DND-41 (cell line): ENCODE data around the gene DLG2.
"Not testable (repeated sequence)": the region's sequence is repeated elsewhere in the genome, so short reads cannot be mapped to it uniquely, and the experiment has no call there.

ENCODE experiments used
- ATAC-seq: fragments of 200-7000 bp; cut with Tn5 transposase; 3 replicates; pipeline ENCODE4 v1.9.1; 2021; ENCODE audit warnings: low read depth; ENCODE audit not compliant: insufficient read depth
- DNase-seq: peaks from one replicate; pipeline ENCODE4 v3.0.0-alpha.2; 2020
- H2AFZ ChIP-seq: 2 replicates; pipeline ENCODE4 v1.6.0; 2012; ENCODE audit warnings: low read depth, low read length
- H3K27ac ChIP-seq: 2 replicates; pipeline ENCODE4 v1.5.1; 2012; ENCODE audit warnings: low read length, inconsistent platforms
- H3K27me3 ChIP-seq: fragments of 200-600 bp; sonication (generic); 2 replicates; pipeline ENCODE4 v1.6.0; 2012; ENCODE audit warnings: low read length, mild to moderate bottlenecking, inconsistent platforms; ENCODE audit not compliant: insufficient read depth, poor library complexity
- H3K36me3 ChIP-seq: 2 replicates; pipeline ENCODE4 v1.5.1; 2012; ENCODE audit warnings: low read length, inconsistent platforms; ENCODE audit not compliant: insufficient read depth
- H3K4me1 ChIP-seq: 2 replicates; pipeline ENCODE4 v1.5.1; 2012; ENCODE audit warnings: mild to moderate bottlenecking, low read length; ENCODE audit not compliant: insufficient read depth
- H3K4me2 ChIP-seq: 2 replicates; pipeline ENCODE4 v1.6.0; 2012; ENCODE audit warnings: mild to moderate bottlenecking, moderate library complexity, low read length, inconsistent platforms; ENCODE audit not compliant: insufficient read depth
- H3K4me3 ChIP-seq, 2 experiments: fragments of 200-600 bp in 1 of 2; shearing (Covaris generic) in 1 of 2; 2 replicates each; pipeline ENCODE4 v1.5.1; 2012 to 2016; ENCODE audit warnings: inconsistent platforms in 2 of 2, low read length in 2 of 2, mild to moderate bottlenecking in 2 of 2, low read depth in 1 of 2, moderate library complexity in 1 of 2
- H3K79me2 ChIP-seq: 2 replicates; pipeline ENCODE4 v1.6.0; 2012; ENCODE audit warnings: low read length, inconsistent platforms; ENCODE audit not compliant: insufficient read depth
- H3K9ac ChIP-seq: 2 replicates; pipeline ENCODE4 v1.6.0; 2012; ENCODE audit warnings: low read depth, mild to moderate bottlenecking, inconsistent platforms, low read length, moderate library complexity
- H3K9me3 ChIP-seq: 2 replicates; pipeline ENCODE4 v1.5.1; 2012; ENCODE audit warnings: low read length, moderate library complexity, mild to moderate bottlenecking, inconsistent platforms; ENCODE audit not compliant: insufficient read depth, severe bottlenecking
- H4K20me1 ChIP-seq: 2 replicates; pipeline ENCODE4 v1.6.0; 2012; ENCODE audit warnings: low read length; ENCODE audit not compliant: insufficient read depth
- EZH2 ChIP-seq: IDR thresholded peaks from 3 replicates; pipeline ENCODE4 v1.6.1; 2012; ENCODE audit warnings: borderline replicate concordance, low read depth, mild to moderate bottlenecking, moderate library complexity, low read length, inconsistent platforms; ENCODE audit not compliant: severe bottlenecking
- TF ChIP-seq, protein P1 (sequence below): IDR thresholded peaks from 2 replicates; pipeline ENCODE4 v1.5.1; 2012; ENCODE audit warnings: borderline replicate concordance, low read length, moderate library complexity, mild to moderate bottlenecking; ENCODE audit not compliant: poor library complexity, severe bottlenecking; ENCODE audit errors: extremely low read depth

The DLG2 gene

DNA sequence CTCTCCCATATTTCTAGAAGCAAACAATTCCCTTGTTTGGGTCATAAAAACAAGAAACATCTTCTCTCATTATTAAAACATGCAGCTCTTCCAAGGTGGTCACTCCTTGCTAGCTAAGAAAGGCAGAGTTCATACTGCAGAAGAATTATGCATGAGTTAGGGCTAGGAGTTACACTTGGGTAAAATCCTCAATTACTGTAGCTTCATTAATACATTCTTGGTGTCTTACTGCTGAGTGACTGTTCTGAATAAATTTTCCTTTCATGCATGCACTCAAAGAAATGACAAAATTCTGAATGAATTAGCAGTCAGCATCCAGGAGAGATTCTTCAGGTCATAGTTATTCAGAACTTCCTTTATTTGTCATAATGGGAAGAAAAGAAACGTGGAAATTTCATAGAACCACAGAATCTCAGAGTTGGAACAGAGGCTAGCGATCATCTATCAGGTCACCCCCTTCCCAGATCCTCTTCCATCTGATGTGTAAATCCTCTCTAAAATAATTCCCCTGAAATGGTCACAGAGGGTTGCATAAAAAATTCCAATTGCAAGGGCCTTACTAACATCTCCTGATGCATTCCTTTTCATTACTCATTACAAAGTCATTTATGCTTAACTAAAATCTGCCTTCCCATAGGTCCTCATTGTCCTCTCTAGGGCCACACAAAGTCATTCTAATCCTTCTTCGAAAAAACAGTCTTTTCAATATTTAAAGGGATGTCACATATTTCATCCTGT lies 771.5 kb downstream of the DLG2 start:
- Histone ChIP-seq H3K27ac (no peak overlapping the region), H2AFZ (no peak overlapping the region), H4K20me1 (no peaks in the 10 kb centered on the region), H3K4me1 (no peaks in the 10 kb centered on the region), H3K9me3 (no peaks in the 10 kb centered on the region), H3K9ac (no peak overlapping the region), H3K4me2 (no peak overlapping the region), H3K79me2 (no peaks in the 10 kb centered on the region), H3K4me3 (no peak overlapping the region), H3K36me3 (no peaks in the 10 kb centered on the region), H3K27me3 (no peaks in the 10 kb centered on the region)
- ATAC-seq (no peak), DNase-seq (no peak)
- TF ChIP-seq, protein P1, sequence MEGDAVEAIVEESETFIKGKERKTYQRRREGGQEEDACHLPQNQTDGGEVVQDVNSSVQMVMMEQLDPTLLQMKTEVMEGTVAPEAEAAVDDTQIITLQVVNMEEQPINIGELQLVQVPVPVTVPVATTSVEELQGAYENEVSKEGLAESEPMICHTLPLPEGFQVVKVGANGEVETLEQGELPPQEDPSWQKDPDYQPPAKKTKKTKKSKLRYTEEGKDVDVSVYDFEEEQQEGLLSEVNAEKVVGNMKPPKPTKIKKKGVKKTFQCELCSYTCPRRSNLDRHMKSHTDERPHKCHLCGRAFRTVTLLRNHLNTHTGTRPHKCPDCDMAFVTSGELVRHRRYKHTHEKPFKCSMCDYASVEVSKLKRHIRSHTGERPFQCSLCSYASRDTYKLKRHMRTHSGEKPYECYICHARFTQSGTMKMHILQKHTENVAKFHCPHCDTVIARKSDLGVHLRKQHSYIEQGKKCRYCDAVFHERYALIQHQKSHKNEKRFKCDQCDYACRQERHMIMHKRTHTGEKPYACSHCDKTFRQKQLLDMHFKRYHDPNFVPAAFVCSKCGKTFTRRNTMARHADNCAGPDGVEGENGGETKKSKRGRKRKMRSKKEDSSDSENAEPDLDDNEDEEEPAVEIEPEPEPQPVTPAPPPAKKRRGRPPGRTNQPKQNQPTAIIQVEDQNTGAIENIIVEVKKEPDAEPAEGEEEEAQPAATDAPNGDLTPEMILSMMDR, result no peak
- no peak for TF ChIP-seq EZH2

DNA sequence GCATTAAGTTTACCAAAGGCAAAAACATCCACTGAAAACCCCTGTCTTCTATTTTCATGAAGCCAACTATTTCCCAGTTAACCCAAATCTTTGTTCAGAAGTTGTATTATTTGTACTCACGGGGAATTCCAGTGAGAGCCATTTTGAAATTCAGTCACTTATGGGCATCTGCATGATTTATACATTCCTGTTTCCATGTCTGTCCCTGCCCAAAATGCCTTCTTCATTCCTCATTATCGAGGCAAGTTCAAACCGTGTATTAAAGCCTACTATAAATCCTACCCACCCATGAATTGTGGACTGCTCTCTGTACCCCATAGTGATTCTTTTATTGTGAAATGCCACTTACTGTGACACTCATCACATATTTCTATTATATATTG lies 772.7 kb downstream of the DLG2 start:
- Histone ChIP-seq H4K20me1 (no peaks in the 10 kb centered on the region), H3K9me3 (no peaks in the 10 kb centered on the region), H3K4me2 (no peak overlapping the region), H3K9ac (no peak overlapping the region), H3K4me1 (no peaks in the 10 kb centered on the region), H3K27ac (no peak overlapping the region), H3K4me3 (no peak overlapping the region), H2AFZ (no peak overlapping the region), H3K79me2 (no peaks in the 10 kb centered on the region), H3K36me3 (no peaks in the 10 kb centered on the region), H3K27me3 (no peaks in the 10 kb centered on the region)
- TF ChIP-seq, protein P1, result no peak
- no peak for TF ChIP-seq EZH2
- no peak for DNase-seq
- no peak for ATAC-seq

DNA sequence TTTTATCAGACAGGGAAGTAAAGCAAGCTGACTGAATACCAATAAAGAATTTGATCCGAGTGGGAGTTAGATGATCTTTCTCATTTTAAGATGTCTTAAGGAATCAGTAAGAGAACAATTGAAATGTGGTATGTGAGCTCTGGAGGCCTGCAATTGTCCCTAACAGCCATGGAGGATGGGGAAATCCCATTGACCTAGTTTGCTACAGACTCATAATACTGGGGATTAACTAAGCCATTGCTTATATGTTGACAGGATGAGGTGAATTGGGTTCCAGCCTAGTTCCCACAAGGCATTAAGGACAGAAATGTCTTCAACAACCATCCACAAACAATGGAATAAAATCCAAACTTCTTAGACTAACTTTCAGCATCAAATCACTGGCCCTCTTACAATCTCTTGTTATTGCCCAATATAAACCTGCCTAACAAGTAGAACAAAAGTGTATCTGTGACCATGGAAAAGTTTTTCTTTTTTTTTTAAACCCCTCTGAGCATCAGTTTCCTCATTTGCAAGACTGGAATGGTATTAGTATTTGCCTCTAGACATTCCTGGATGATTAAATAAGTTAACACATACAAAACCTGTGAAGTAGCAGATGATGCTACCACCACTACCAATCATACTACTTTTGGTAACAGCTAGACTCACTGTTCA lies 773.2 kb downstream of the DLG2 start:
- ATAC-seq, result no peak

DNA sequence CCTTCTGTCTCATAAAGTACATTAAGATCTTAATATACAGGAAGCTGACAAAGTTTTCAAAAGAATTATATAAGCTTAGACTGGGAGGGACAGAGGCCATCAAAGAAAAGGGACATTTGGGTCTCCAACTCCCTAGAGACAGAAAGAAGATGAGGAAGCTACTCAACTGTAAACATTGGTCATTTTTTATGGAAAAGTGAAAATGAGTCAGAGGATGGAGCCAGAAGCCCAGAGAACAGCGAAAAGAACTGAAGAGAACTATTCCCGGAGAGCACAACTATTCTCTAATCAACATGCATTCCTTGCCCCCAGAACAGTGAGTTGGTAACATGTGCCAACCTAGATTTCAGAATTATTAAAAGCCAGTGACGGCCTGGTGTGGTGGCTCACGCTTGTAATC lies 779.3 kb downstream of the DLG2 start:
- Histone ChIP-seq H3K36me3 (no peaks in the 10 kb centered on the region), H3K4me1 (no peaks in the 10 kb centered on the region), H3K27ac (no peak overlapping the region), H2AFZ (no peak overlapping the region), H3K79me2 (no peaks in the 10 kb centered on the region), H3K27me3 (no peaks in the 10 kb centered on the region), H3K9me3 (no peaks in the 10 kb centered on the region), H3K4me2 (no peak overlapping the region), H4K20me1 (no peaks in the 10 kb centered on the region), H3K4me3 (no peak overlapping the region), H3K9ac (no peak overlapping the region)
- ATAC-seq, result no peak
- TF ChIP-seq, protein P1, result no peak
- no peak for TF ChIP-seq EZH2
- DNase-seq, result no peak

More for the DNA sequence above, 773.2 kb downstream of the DLG2 start:
- Histone ChIP-seq H3K9ac (no peak overlapping the region), H3K27me3 (no peaks in the 10 kb centered on the region), H4K20me1 (no peaks in the 10 kb centered on the region), H3K27ac (no peak overlapping the region), H3K4me1 (no peaks in the 10 kb centered on the region), H2AFZ (no peak overlapping the region), H3K9me3 (no peaks in the 10 kb centered on the region), H3K4me3 (no peak overlapping the region), H3K79me2 (no peaks in the 10 kb centered on the region), H3K4me2 (no peak overlapping the region), H3K36me3 (no peaks in the 10 kb centered on the region)
- no peak for TF ChIP-seq EZH2
- no peak for DNase-seq

DNA sequence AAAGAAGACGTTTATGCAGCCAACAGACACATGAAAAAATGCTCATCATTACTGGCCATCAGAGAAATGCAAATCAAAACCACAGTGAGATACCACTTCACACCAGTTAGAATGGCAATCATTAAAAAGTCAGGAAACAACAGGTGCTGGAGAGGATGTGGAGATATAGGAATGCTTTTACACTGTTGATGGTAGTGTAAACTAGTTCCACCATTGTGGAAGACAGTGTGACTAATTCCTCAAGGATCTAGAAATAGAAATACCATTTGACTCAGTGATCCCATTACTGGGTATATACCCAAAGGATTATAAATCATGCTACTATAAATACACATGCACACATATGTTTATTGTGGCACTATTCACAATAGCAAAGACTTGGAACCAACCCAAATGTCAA lies 786.9 kb downstream of the DLG2 start:
- not testable (repeated sequence) for H3K27me3 ChIP-seq, DNase-seq, H3K4me2 ChIP-seq, H3K36me3 ChIP-seq, ATAC-seq, H3K9me3 ChIP-seq, H4K20me1 ChIP-seq, H3K4me1 ChIP-seq, H2AFZ ChIP-seq, H3K4me3 ChIP-seq, H3K9ac ChIP-seq, H3K27ac ChIP-seq, H3K79me2 ChIP-seq
